ENCODE measurements around the gene RPL35A. TPM values are rescaled to one million over a fixed set of nuclear protein-coding genes. Genes with fewer than 3 reads are reported as not detected.
A peak's percentile ranks its signal among the peaks of the same experiment; 100 is the strongest.
"Not testable (repeated sequence)": the region's sequence is repeated elsewhere in the genome, so short reads cannot be mapped to it uniquely, and the experiment has no call there.

The RPL35A gene
- total RNA-seq, 1 experiment from 2014 or later, result 1,642 TPM

DNA sequence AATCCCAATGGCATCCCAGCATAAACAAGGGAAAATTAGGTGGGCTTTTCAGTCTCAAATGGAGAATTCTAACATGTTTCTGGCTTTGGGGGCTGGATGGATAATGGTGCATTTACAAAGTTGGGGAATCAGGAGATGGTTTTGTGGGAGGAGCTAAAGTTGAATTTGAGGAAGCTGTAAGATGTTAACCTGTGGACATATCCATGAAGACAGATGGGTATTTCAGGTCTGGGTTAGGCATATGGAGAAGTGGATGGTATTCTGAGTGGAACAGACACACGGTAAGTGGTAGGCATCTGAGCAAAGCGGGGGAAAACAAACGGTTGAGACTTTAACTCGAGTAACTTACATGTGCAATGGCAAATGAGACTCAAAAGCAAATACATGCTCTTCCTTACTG lies 8.4 kb downstream of the RPL35A start:
- ChIA-PET CTCF (interaction anchor here (1.2 kb wide), 1 partner anchor 53 kb away, joined by 3 read pairs; no protein-coding TSS in a partner anchor), POLR2A (interaction anchor here (1.2 to 1.9 kb wide), 3 partner anchors 8 to 209 kb away, joined by 4 to 45 read pairs (median 4); partner anchors contain the start of genes FYTTD1 and RPL35A)
- intact Hi-C loops (cut with micrococcal nuclease), result no loop called here
- Mint-ChIP-seq H3K9me3 (ENCODE audit: unreplicated experiment) (no peaks in the 10 kb centered on the region), H3K4me1 (ENCODE audit: insufficient read depth, unreplicated experiment) (peaks cover 54% of the 10 kb centered on the region), H3K27ac (ENCODE audit: low read depth, unreplicated experiment) (peak overlapping the region; percentile 53), H3K4me3 (ENCODE audit: unreplicated experiment) (peak overlapping the region; percentile 94), H3K27me3 (ENCODE audit: insufficient read depth, unreplicated experiment) (no peaks in the 10 kb centered on the region), H3K36me3 (ENCODE audit: insufficient read depth, unreplicated experiment) (peaks cover 63% of the 10 kb centered on the region)
- DNase-seq (ENCODE audit: unreplicated experiment), result no peak
- no TSS peak for BruUV-seq (replicated peaks)
- TF ChIP-seq, protein P1, sequence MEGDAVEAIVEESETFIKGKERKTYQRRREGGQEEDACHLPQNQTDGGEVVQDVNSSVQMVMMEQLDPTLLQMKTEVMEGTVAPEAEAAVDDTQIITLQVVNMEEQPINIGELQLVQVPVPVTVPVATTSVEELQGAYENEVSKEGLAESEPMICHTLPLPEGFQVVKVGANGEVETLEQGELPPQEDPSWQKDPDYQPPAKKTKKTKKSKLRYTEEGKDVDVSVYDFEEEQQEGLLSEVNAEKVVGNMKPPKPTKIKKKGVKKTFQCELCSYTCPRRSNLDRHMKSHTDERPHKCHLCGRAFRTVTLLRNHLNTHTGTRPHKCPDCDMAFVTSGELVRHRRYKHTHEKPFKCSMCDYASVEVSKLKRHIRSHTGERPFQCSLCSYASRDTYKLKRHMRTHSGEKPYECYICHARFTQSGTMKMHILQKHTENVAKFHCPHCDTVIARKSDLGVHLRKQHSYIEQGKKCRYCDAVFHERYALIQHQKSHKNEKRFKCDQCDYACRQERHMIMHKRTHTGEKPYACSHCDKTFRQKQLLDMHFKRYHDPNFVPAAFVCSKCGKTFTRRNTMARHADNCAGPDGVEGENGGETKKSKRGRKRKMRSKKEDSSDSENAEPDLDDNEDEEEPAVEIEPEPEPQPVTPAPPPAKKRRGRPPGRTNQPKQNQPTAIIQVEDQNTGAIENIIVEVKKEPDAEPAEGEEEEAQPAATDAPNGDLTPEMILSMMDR (IDR thresholded peaks at IDR 0.05; ENCODE audit: unreplicated experiment), result no peak

DNA sequence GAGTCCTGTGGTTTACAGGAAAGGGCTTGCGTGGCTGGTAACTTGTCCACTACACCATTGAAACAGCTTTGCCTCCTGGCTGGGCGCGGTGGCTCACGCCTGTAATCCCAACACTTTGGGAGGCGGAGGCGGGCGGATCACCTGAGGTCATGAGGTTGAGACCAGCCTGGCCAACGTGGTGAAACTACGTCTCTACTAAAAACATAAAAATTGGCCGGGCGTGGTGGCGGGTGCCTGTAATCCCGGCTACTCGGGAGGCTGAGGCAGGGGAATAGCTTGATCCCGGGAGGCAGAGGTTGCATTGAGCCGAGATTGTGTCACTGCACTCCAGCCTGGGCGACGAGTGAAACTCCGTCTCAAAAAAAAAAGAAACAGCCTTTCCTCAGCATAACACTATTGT lies 8.9 kb downstream of the RPL35A start:
- Mint-ChIP-seq H3K36me3 (ENCODE audit: insufficient read depth, unreplicated experiment) (peaks cover 58% of the 10 kb centered on the region), H3K4me1 (ENCODE audit: insufficient read depth, unreplicated experiment) (peaks cover 49% of the 10 kb centered on the region), H3K27ac (ENCODE audit: low read depth, unreplicated experiment) (peak overlapping the region; percentile 53), H3K4me3 (ENCODE audit: unreplicated experiment) (peak overlapping the region; percentile 94)
- intact Hi-C loops (cut with micrococcal nuclease); BruUV-seq (replicated peaks); DNase-seq (ENCODE audit: unreplicated experiment); H3K9me3 Mint-ChIP-seq (ENCODE audit: unreplicated experiment); H3K27me3 Mint-ChIP-seq (ENCODE audit: insufficient read depth, unreplicated experiment): not testable (repeated sequence)
- ChIA-PET POLR2A (interaction anchor here (1.2 to 1.9 kb wide), 3 partner anchors 8 to 210 kb away, joined by 4 to 45 read pairs (median 4); partner anchors contain the start of genes FYTTD1 and RPL35A), CTCF (interaction anchor here (0.6 to 0.7 kb wide), 2 partner anchors 8 to 989 kb away, joined by 3 read pairs; no protein-coding TSS in a partner anchor)

DNA sequence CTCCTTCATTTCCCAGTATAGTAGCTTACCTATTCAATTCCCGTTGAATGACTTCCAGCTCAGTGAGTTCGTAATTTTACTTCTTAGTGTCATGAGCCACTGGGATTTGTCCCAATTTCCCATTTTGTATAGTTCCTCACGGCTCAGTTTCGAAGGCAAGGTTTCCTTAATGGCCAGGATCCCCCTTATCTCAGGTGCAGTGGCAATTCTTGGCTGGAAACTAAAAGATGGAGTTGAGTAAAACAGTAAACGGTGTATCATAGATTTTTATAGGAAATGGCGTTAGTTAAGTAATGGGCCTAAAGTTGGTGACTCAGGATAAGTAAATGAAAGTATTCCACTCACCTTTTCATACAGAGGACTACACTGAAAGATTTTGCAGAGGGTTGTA lies 9.5 kb downstream of the RPL35A start:
- no peak for DNase-seq (ENCODE audit: unreplicated experiment)
- POLR2A ChIA-PET, result interaction anchor here (1.7 to 1.9 kb wide), 2 partner anchors 9 to 211 kb away, joined by 4 to 45 read pairs; partner anchors contain the start of genes FYTTD1 and RPL35A
- CTCF ChIA-PET, result interaction anchor here (0.6 to 0.7 kb wide), 2 partner anchors 9 to 990 kb away, joined by 3 read pairs; no protein-coding TSS in a partner anchor
- TSS peak; percentile 78 for BruUV-seq (replicated peaks)
- peak overlapping the region; percentile 95 for H3K27ac Mint-ChIP-seq (ENCODE audit: low read depth, unreplicated experiment)
- peak overlapping the region; percentile 94 for H3K4me3 Mint-ChIP-seq (ENCODE audit: unreplicated experiment)
- intact Hi-C loops (cut with micrococcal nuclease), result no loop called here
- peaks cover 45% of the 10 kb centered on the region for H3K4me1 Mint-ChIP-seq (ENCODE audit: insufficient read depth, unreplicated experiment)
- TF ChIP-seq, protein P1 (IDR thresholded peaks at IDR 0.05; ENCODE audit: unreplicated experiment), result no peak
- peaks cover 52% of the 10 kb centered on the region for H3K36me3 Mint-ChIP-seq (ENCODE audit: insufficient read depth, unreplicated experiment)
- no peaks in the 10 kb centered on the region for H3K27me3 Mint-ChIP-seq (ENCODE audit: insufficient read depth, unreplicated experiment)
- no peaks in the 10 kb centered on the region for H3K9me3 Mint-ChIP-seq (ENCODE audit: unreplicated experiment)

DNA sequence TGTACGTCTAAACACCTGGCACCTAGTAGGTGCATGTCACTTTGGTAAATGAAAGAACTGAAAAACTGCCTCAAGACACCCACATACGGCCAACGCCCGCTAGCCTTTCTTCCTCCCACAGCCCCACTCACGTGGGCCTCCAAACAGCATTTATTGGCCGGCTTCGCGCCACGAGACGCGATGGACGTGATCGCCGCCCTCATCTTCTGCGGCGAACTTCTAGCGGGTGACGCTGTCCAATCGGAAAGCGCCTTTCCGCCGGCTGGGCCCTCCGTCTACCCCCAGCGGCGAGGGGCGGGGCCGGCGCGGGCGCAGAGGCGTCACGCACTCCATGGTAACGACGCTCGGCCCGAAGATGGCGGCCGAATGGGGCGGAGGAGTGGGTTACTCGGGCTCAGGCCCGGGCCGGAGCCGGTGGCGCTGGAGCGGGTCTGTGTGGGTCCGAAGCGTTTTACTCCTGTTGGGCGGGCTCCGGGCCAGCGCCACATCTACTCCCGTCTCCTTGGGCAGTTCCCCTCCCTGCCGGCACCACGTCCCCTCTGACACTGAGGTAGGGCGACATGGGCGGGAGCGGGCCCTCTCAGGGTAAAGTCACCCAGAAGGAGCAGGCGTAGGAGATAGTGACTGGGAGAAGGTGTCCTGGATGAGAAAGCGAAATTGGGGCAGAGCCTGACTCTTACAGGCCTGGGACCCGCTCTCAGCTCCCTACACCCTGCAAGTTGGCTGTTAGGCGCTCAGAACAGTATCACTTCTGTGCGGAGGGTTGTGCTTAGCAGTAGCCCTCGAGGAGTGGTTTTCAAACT lies 10.1 kb downstream of the RPL35A start, which contains the start of gene LMLN:
Gene LMLN, plus strand, starts transcription at position 327 of the 803 bp plus-strand sequence. Its CDS starts 29 bp downstream, at position 356.
- H3K4me3 Mint-ChIP-seq (ENCODE audit: unreplicated experiment), result peak within 1 kb of the TSS; percentile 94
- intact Hi-C loops (cut with micrococcal nuclease), result loop anchor here (1.0 kb wide), 1 partner anchor 112 kb away; no protein-coding TSS in a partner anchor
- H3K36me3 Mint-ChIP-seq (ENCODE audit: insufficient read depth, unreplicated experiment), result peaks cover 50% of the 10 kb centered on the region
- peak within 1 kb of the TSS; percentile 95 for H3K27ac Mint-ChIP-seq (ENCODE audit: low read depth, unreplicated experiment)
- H3K4me1 Mint-ChIP-seq (ENCODE audit: insufficient read depth, unreplicated experiment), result peaks cover 45% of the 10 kb centered on the region
- TF ChIP-seq, protein P1 (IDR thresholded peaks at IDR 0.05; ENCODE audit: unreplicated experiment), result no peak
- H3K9me3 Mint-ChIP-seq (ENCODE audit: unreplicated experiment), result no peaks in the 10 kb centered on the region
- DNase-seq (ENCODE audit: unreplicated experiment), result peak; percentile 96
- BruUV-seq (replicated peaks), result no TSS peak
- no peaks in the 10 kb centered on the region for H3K27me3 Mint-ChIP-seq (ENCODE audit: insufficient read depth, unreplicated experiment)
- ChIA-PET CTCF (no interaction called here), POLR2A (interaction anchor here (0.7 to 3.7 kb wide), 3 partner anchors 9 to 209 kb away, joined by 3 to 45 read pairs (median 40); partner anchors contain the start of gene RPL35A)

All from MCF 10A (cell line).